Neural cell (in vitro differentiated cells): ENCODE data around the gene SUSD2. TPM values are rescaled to one million over a fixed set of nuclear protein-coding genes. Genes with fewer than 3 reads are reported as not detected.

Experiments used
- H2AFZ ChIP-seq: fragments of 200-600, 300-800 bp; sonication (generic), shearing (Covaris generic); 2 replicates; pipeline ENCODE4 v1.6.0; 2014; ENCODE audit warnings: low read depth, mild to moderate bottlenecking, antibody characterized with exemption, low read length, moderate library complexity
- H3F3A ChIP-seq: fragments of 200-600 bp; shearing (Covaris generic); 2 replicates; pipeline ENCODE4 v1.6.1; 2016; ENCODE audit warnings: mild to moderate bottlenecking, moderate library complexity, mixed read lengths, antibody characterized with exemption, low read length; ENCODE audit not compliant: insufficient read depth, poor library complexity, severe bottlenecking
- H3K27ac ChIP-seq: fragments of 200-600, 300-800 bp; sonication (generic), shearing (Covaris generic); 2 replicates; pipeline ENCODE4 v1.5.1; 2014; ENCODE audit warnings: mild to moderate bottlenecking, low read length, moderate library complexity
- H3K27me3 ChIP-seq: fragments of 300-800, 200-600 bp; sonication (generic), shearing (Covaris generic); 2 replicates; pipeline ENCODE4 v1.6.0; 2014; ENCODE audit warnings: mild to moderate bottlenecking, low read depth, low read length, moderate library complexity; ENCODE audit not compliant: insufficient read depth
- H3K36me3 ChIP-seq: fragments of 300-800, 200-600 bp; sonication (generic), shearing (Covaris generic); 2 replicates; pipeline ENCODE4 v1.5.1; 2014; ENCODE audit warnings: mild to moderate bottlenecking, antibody characterized with exemption, low read length, moderate library complexity; ENCODE audit not compliant: insufficient read depth
- H3K4me2 ChIP-seq: fragments of 300-800, 200-600 bp; sonication (generic), shearing (Covaris generic); 2 replicates; pipeline ENCODE4 v1.6.0; 2014; ENCODE audit warnings: mild to moderate bottlenecking, low read length
- H3K4me3 ChIP-seq: fragments of 300-800, 200-600 bp; sonication (generic), shearing (Covaris generic); 2 replicates; pipeline ENCODE4 v1.5.1; 2014; ENCODE audit warnings: mild to moderate bottlenecking, low read length, moderate library complexity
- H3K79me2 ChIP-seq: fragments of 200-600 bp; shearing (Covaris generic); replicated peaks from 2 replicates; pipeline ENCODE4 v1.6.0; 2014; ENCODE audit warnings: mild to moderate bottlenecking, low read length, moderate library complexity; ENCODE audit not compliant: insufficient read depth
- H3K9ac ChIP-seq: fragments of 300-800, 200-600 bp; sonication (generic), shearing (Covaris generic); 2 replicates; pipeline ENCODE4 v1.6.1; 2016; ENCODE audit warnings: mild to moderate bottlenecking, low read length, mixed read lengths
- H3K9me2 ChIP-seq: fragments of 200-600 bp; shearing (Covaris generic); 2 replicates; pipeline ENCODE4 v1.6.1; 2016; ENCODE audit warnings: mild to moderate bottlenecking, low read length, mixed read lengths; ENCODE audit not compliant: insufficient read depth
- H3K9me3 ChIP-seq: fragments of 200-600, 300-800 bp; sonication (generic), shearing (Covaris generic); 2 replicates; pipeline ENCODE4 v1.6.1; 2016; ENCODE audit warnings: mild to moderate bottlenecking, mixed run types, low read length, moderate library complexity, mixed read lengths
- H4K20me1 ChIP-seq: fragments of 200-600 bp; shearing (Covaris generic); 2 replicates; pipeline ENCODE4 v1.6.1; 2016; ENCODE audit warnings: mild to moderate bottlenecking, mixed run types; ENCODE audit not compliant: insufficient read depth
- CTCF ChIP-seq: fragments of 450-650 bp; IDR thresholded peaks from 2 replicates; pipeline ENCODE4 v1.5.1; 2014; ENCODE audit warnings: antibody characterized with exemption, mild to moderate bottlenecking, moderate library complexity; ENCODE audit not compliant: poor library complexity, severe bottlenecking
- EP300 ChIP-seq: fragments of 450-650 bp; conservative IDR thresholded peaks from 2 replicates; pipeline ENCODE4 v1.6.1; 2014; ENCODE audit warnings: antibody characterized with exemption, mild to moderate bottlenecking, moderate library complexity; ENCODE audit not compliant: poor library complexity, severe bottlenecking
- EZH2 ChIP-seq: fragments of 200-600, 300-800 bp; shearing (Covaris generic), sonication (generic); IDR thresholded peaks from 2 replicates; pipeline ENCODE4 v1.6.1; 2014; ENCODE audit warnings: antibody characterized with exemption, low read length, borderline replicate concordance, mild to moderate bottlenecking; ENCODE audit not compliant: insufficient read depth, poor library complexity, severe bottlenecking
- MXI1 ChIP-seq: fragments of 450-650 bp; conservative IDR thresholded peaks from 2 replicates; pipeline ENCODE4 v1.6.1; 2014; ENCODE audit warnings: antibody characterized with exemption, mild to moderate bottlenecking; ENCODE audit not compliant: poor library complexity, severe bottlenecking
- POLR2AphosphoS5 ChIP-seq: IDR thresholded peaks from 2 replicates; pipeline ENCODE4 v1.6.1; 2012
- RAD21 ChIP-seq: fragments of 450-650 bp; conservative IDR thresholded peaks from 2 replicates; pipeline ENCODE4 v1.6.1; 2014; ENCODE audit warnings: antibody characterized with exemption, mild to moderate bottlenecking, moderate library complexity
- REST ChIP-seq: IDR thresholded peaks from 2 replicates; pipeline ENCODE4 v1.6.1; 2012; ENCODE audit warnings: borderline replicate concordance
- SMC3 ChIP-seq: fragments of 450-650 bp; conservative IDR thresholded peaks from 2 replicates; pipeline ENCODE4 v1.6.1; 2014; ENCODE audit warnings: antibody characterized with exemption, mild to moderate bottlenecking, moderate library complexity; ENCODE audit not compliant: poor library complexity
- TAF1 ChIP-seq: IDR thresholded peaks from 2 replicates; pipeline ENCODE4 v1.6.1; 2012; ENCODE audit warnings: low read depth
- polyA plus RNA-seq: library from polyadenylated mRNA; depleted of rRNA; stranded (reverse); fragments of >200 nt; gene quantifications from 2 replicates; pipeline ENCODE4 v1.2.3, GENCODE V29; 2014

The SUSD2 gene
- polyA plus RNA-seq, 1 donor from 2014 or later, result 0.20 TPM

DNA sequence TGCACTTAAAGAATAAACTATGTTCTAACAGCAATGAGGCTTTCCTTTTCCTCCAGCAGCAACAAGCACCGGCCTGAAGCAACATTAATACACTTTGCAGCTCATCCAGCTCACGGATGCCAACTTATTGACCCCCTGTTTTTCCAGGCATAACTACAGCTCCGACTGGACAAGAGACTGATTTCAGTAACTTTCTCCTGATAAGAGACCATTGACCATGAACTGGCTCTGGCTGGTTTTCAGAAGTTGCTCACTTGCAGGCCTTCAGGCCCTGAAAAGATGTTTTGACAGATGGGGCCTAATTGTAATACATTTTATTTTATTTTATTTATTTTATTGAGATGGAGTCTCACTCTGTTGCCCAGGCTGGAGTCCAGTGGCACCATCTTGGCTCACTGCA, 36.1 kb downstream of the SUSD2 start:
- Histone ChIP-seq H3F3A (no peaks in the 10 kb centered on the region), H3K4me2 (no peak overlapping the region), H3K27me3 (no peaks in the 10 kb centered on the region), H3K4me3 (no peak overlapping the region), H3K9me2 (no peaks in the 10 kb centered on the region), H3K9ac (no peak overlapping the region), H3K27ac (no peak overlapping the region), H3K79me2 (no peaks in the 10 kb centered on the region), H3K9me3 (no peaks in the 10 kb centered on the region), H2AFZ (no peak overlapping the region), H4K20me1 (no peaks in the 10 kb centered on the region), H3K36me3 (no peaks in the 10 kb centered on the region)
- no peak for TF ChIP-seq CTCF
- no peak for TF ChIP-seq EZH2
- no peak for TF ChIP-seq SMC3
- TF ChIP-seq POLR2AphosphoS5, result no peak
- no peak for TF ChIP-seq REST
- TF ChIP-seq RAD21, result no peak
- no peak for TF ChIP-seq TAF1
- no peak for TF ChIP-seq MXI1

DNA sequence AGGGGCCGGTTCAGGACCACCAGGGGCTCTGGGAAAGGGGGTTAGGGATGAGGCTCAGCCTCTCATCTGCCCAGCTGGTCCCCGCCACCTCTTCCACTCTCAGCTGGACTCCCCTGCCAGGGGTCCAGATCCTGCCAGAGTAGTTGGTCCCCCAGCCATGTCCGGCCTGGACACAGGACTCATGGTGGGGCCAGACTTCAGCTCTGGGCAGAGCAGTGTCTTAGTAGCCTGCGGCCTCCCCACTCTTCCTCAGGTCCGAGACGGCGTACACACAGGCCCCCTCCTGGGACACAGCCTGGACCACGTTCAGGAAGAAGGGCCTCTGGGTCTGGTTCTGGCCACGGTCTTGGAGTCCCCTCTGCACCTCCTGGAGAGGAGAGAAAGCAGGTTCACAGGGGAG, 38.5 kb downstream of the SUSD2 start:
- Histone ChIP-seq H3K4me3 (no peak overlapping the region), H4K20me1 (no peaks in the 10 kb centered on the region), H3K36me3 (no peaks in the 10 kb centered on the region), H3K27ac (no peak overlapping the region), H3K9me2 (no peaks in the 10 kb centered on the region), H3K4me2 (no peak overlapping the region), H3F3A (no peaks in the 10 kb centered on the region), H3K9me3 (no peaks in the 10 kb centered on the region), H2AFZ (no peak overlapping the region), H3K9ac (no peak overlapping the region), H3K79me2 (no peaks in the 10 kb centered on the region), H3K27me3 (no peaks in the 10 kb centered on the region)
- TF ChIP-seq POLR2AphosphoS5 (no peak), MXI1 (no peak), TAF1 (no peak), RAD21 (no peak), EP300 (no peak), REST (no peak), CTCF (no peak), SMC3 (no peak), EZH2 (no peak)
